Body of pancreas (tissue), 4 donors: Measurements from ENCODE around the gene S100P.

Source experiments
- POLR2A ChIP-seq, 3 donors: fragments of 450-650 bp; IDR thresholded peaks; one replicate each; pipeline ENCODE4 v1.6.1; 2016; ENCODE audit warnings: antibody characterized with exemption in 3 of 3, mild to moderate bottlenecking in 2 of 3
- TF ChIP-seq, protein P1 (sequence below), 7 experiments: fragments of 450-650 bp in 4 of 7; fragments of 200-600 bp in 3 of 7; sonication (generic) in 3 of 7; IDR thresholded peaks; one replicate each; pipeline ENCODE4 v1.5.1; 2016 to 2019; ENCODE audit warnings: antibody characterized with exemption in 7 of 7

- TF ChIP-seq, protein P1, sequence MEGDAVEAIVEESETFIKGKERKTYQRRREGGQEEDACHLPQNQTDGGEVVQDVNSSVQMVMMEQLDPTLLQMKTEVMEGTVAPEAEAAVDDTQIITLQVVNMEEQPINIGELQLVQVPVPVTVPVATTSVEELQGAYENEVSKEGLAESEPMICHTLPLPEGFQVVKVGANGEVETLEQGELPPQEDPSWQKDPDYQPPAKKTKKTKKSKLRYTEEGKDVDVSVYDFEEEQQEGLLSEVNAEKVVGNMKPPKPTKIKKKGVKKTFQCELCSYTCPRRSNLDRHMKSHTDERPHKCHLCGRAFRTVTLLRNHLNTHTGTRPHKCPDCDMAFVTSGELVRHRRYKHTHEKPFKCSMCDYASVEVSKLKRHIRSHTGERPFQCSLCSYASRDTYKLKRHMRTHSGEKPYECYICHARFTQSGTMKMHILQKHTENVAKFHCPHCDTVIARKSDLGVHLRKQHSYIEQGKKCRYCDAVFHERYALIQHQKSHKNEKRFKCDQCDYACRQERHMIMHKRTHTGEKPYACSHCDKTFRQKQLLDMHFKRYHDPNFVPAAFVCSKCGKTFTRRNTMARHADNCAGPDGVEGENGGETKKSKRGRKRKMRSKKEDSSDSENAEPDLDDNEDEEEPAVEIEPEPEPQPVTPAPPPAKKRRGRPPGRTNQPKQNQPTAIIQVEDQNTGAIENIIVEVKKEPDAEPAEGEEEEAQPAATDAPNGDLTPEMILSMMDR (IDR thresholded peaks at IDR 0.05): no peak
- no peak for TF ChIP-seq POLR2A (IDR thresholded peaks at IDR 0.05)
Measured at GRCh38 chr4:6695660-6696610, 2.3 kb downstream of the S100P start.
